OCI-LY1 (cell line): ENCODE results near the gene PSMA2.

Experiments used
- EZH2 ChIP-seq: fragments of 200-600 bp; sonication (generic), shearing (Covaris generic); IDR thresholded peaks from 2 replicates; pipeline ENCODE4 v1.8.0; 2017; ENCODE audit warnings: borderline replicate concordance, mixed run types, mild to moderate bottlenecking, antibody characterized with exemption, low read length, moderate library complexity, mixed read lengths
- TF ChIP-seq, protein P1 (sequence below): fragments of 200-600 bp; sonication (generic), shearing (Covaris generic); IDR thresholded peaks from 2 replicates; pipeline ENCODE4 v1.5.1; 2017; ENCODE audit warnings: mild to moderate bottlenecking, antibody characterized with exemption, low read length, moderate library complexity, mixed read lengths

GRCh38 chr7:42964293-42964692 is 32.3 kb upstream of the PSMA2 start:
- TF ChIP-seq, protein P1, sequence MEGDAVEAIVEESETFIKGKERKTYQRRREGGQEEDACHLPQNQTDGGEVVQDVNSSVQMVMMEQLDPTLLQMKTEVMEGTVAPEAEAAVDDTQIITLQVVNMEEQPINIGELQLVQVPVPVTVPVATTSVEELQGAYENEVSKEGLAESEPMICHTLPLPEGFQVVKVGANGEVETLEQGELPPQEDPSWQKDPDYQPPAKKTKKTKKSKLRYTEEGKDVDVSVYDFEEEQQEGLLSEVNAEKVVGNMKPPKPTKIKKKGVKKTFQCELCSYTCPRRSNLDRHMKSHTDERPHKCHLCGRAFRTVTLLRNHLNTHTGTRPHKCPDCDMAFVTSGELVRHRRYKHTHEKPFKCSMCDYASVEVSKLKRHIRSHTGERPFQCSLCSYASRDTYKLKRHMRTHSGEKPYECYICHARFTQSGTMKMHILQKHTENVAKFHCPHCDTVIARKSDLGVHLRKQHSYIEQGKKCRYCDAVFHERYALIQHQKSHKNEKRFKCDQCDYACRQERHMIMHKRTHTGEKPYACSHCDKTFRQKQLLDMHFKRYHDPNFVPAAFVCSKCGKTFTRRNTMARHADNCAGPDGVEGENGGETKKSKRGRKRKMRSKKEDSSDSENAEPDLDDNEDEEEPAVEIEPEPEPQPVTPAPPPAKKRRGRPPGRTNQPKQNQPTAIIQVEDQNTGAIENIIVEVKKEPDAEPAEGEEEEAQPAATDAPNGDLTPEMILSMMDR = no peak
- no peak for TF ChIP-seq EZH2
